GM19328 (cell line): ENCODE results near the gene NEDD9.

Source experiments
- ATAC-seq: cut with Tn5 transposase; IDR thresholded peaks from one replicate; pipeline ENCODE4 v1.9.1; 2021; ENCODE audit warnings: mild to moderate bottlenecking, moderate library complexity; ENCODE audit not compliant: unreplicated experiment

Gene NEDD9

DNA sequence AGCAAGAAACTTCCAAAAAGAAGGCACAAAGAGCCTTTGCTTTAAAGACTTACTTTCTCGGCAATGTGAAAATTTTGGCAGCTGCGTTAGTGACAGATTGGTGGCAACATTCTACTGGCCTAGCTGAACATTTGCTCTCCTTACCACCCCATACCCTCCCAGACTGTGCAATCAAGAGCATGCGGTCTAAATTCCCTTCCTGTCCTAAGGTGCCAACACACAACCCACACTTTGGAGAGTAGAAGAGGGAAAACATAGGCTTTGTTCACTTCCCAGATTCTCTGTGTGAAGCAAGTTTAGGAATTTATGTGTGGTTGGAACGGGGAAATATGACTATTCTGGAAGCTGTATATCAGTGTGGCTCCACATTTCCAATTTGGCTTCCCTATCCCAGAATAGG is 29.8 kb upstream of the NEDD9 start:
- ATAC-seq, result no peak

DNA sequence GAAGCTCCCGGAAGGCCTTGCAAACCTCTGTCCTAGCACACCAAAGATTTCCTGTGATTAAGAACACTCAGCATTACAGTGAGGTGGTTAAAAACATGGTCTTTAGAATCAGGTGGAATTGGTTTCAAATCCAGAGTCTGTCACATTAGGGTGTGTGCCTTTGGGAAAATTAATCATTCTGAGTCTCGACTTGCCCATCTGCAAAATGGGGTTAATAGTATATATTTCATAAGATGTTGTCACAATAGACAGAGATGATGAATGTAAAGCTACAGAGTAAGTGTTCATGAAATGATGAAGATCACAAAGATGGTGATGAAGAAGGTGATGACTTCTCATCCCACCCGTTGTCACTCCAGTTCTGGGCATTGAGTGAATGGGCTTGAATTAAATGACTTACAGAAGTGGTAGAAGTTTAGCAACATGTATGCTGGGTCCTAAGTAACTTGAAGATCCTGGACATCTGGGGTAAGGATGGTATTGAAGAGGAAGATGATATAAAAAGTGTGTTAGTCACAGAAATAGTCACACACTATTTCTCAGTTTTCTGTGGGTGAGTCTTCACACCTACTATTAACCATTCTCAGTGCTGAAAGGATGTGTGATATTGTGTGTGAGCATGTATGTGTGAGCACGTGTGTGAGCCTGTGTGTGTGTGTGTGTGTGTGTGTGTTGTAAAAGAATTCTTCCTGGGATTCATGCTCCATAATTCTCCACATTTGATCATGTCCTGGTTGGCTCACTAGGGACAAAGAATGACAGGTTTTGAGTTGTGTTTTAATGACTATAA is 28.0 kb upstream of the NEDD9 start:
- no peak for ATAC-seq

DNA sequence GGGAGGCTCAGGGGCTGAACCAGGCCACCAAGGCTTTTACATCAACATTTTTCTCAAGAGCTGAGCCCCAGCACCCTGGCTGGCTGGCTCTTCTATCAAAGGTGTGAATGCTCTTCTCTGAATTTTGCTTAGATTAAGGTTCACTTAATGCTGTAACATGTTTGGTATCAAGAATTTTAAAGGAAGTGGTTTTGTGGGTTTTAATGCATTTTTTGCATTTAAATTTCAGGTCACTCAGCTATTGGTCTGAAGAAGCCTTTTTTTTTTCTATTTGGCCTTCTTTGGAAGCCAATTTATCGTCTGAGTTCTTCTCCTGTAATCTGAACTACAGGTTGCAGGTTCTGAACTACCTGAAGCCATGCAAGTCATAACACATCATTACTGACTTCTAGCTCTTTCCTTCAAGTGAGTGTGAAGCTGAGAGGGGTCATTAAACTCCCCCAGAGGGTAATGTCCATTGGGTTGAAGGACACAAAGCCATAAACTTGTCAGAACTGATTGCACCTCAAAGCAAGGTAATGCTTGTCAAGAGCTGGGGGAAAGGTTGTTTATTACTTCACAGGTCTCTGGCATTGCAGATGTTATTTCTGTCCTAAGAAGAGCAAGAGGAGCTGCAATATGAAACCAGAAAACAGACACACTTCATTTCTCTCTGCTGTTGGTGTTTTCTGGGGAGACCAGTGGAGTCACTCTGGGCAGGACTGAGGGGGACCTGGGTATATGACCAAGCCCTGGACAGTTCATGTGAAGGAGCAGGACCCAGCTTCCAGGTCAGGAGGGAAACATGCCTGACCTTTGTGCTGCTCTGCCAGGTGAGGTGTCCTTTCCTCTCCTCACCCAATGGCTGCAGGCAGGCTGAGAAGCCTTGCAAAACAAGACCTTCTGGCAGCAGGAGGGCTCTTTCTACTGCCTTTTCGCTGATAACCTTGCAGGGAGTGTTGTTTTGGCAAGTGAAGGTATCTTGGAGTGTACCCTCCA is 26.1 kb upstream of the NEDD9 start:
- no peak for ATAC-seq

GRCh38 chr6:11255610-11256009 is 23.1 kb upstream of the NEDD9 start:
- no peak for ATAC-seq

GRCh38 chr6:11253594-11253993 is 21.1 kb upstream of the NEDD9 start:
- no peak for ATAC-seq

GRCh38 chr6:11251553-11252360 is 19.3 kb upstream of the NEDD9 start:
- no peak for ATAC-seq

GRCh38 chr6:11250108-11250507 is 17.6 kb upstream of the NEDD9 start:
- no peak for ATAC-seq

GRCh38 chr6:11248974-11249761 is 16.7 kb upstream of the NEDD9 start:
- no peak for ATAC-seq

- no peak for ATAC-seq
These were observed 14.3 kb upstream of the NEDD9 start for GRCh38 chr6:11246722-11247121.

- no peak for ATAC-seq
These were observed 13.2 kb upstream of the NEDD9 start for GRCh38 chr6:11245381-11246256.

GRCh38 chr6:11244387-11245126 is 12.1 kb upstream of the NEDD9 start:
- no peak for ATAC-seq

- ATAC-seq, result no peak
These were observed 11.4 kb upstream of the NEDD9 start for GRCh38 chr6:11243861-11244260.

DNA sequence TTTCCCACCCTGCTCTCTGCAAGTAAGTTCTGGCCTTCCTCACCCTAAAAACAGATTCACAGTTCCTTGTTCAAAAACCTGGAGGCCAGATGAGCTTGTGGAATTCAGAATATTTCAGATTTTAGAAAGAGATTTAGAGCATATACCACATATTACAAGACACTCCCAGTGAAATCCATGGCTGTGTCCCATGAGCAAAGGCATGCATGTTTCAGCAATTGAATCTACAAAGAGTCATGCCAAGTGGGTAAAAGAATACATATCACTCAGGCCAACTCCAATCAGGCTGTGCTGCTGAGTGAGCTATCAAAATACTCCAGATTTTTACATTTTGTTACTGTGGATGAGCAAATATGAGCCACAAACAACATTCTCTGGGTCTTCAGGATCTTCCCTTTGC is 10.2 kb upstream of the NEDD9 start:
- no peak for ATAC-seq

DNA sequence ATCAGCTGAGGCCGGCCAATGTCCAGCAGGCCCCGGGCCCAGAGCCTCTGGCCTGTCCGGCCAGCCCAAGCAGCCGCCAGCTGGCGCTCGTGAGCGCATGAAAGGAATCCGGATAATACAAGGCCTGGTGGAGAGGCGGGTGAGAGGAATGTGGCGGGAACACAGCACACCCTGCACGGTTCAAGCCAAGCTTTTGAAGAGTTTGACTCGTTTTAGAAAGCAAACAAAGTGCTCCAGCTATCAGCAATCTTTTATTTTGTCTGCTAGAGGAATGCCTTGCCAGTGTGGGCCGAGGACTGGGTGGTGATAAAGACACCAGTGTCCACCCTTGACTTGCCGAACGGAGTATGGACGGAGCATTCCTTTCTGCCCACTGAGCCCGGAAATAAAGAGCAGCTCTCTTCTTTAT is 9.3 kb upstream of the NEDD9 start:
- ATAC-seq, result no peak

- no peak for ATAC-seq
These were observed 8.8 kb upstream of the NEDD9 start for GRCh38 chr6:11241154-11241792.

GRCh38 chr6:11237956-11238355 is 5.5 kb upstream of the NEDD9 start:
- no peak for ATAC-seq

- no peak for ATAC-seq
These were observed 5.0 kb upstream of the NEDD9 start for GRCh38 chr6:11237428-11237827.

- ATAC-seq, result no peak
These were observed 4.4 kb upstream of the NEDD9 start for GRCh38 chr6:11236915-11237314.
